Right ventricle myocardium inferior (tissue), 1 donor: Measurements from ENCODE around the gene POTED. TPM values are rescaled to one million over a fixed set of nuclear protein-coding genes. Genes with fewer than 3 reads are reported as not detected.
"Not testable (repeated sequence)": the region's sequence is repeated elsewhere in the genome, so short reads cannot be mapped to it uniquely, and the experiment has no call there.

ENCODE experiments used
- ATAC-seq: fragments of 200-7000 bp; cut with Tn5 transposase; one replicate; pipeline ENCODE4 v1.9.1; 2020; ENCODE audit warnings: mild to moderate bottlenecking, moderate library complexity
- DNase-seq: peaks from one replicate; pipeline ENCODE4 v3.0.0; 2021; ENCODE audit errors: missing footprints
- intact Hi-C: fragments of 100-400 bp; cut with DNase I; formaldehyde crosslinking; loops from one replicate; pipeline ENCODE4 v1.11.0; 2022
- long read RNA-seq: library from polyadenylated mRNA; unstranded; transcript quantifications from one replicate; pipeline ENCODE4 v2.0.0, GENCODE V29; 2021
- microRNA-seq: library from miRNA; unstranded; fragments of <30 nt; microRNA quantifications from one replicate; pipeline ENCODE4 v1.2.0, GENCODE V29; 2020
- total RNA-seq: library from RNA; stranded (reverse); fragmentation: NEBNext Ultra II Directional; extraction: Animal tissue kit (Norgen Biotek cat#: 25700); gene quantifications from one replicate; pipeline ENCODE4 v1.2.1, GENCODE V29; 2021
- donor health status: DM: no; HTN: yes; CAD: no; lungs with severe emphysema.

Gene POTED
- not detected for total RNA-seq
- long read RNA-seq, result 0 reads

DNA sequence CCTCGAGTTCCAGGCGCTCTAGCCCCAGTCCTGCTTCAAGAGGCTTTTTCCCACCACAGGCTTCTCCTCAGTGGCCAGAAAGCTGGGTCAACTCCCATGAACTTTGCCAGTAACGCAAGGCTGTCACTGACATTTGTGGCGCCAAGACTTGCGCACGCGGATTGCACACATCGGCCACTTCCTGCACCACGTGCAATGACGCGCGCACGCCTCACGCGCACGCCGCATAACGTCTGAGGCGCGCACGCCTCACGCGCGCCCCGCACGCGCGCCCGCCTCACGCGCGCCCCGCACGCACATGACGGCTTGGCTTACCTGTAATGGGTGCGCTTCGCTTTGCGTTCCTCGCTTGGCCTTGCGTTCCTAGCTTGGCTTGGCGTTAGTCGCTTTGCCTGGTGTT lies at the start of gene POTED:
Gene POTED (plus strand): TSS at position 301 of the 400 bp plus-strand sequence. CDS start 452 bp downstream, outside the sequence.
- ATAC-seq, intact Hi-C loops, DNase-seq: not testable (repeated sequence)

DNA sequence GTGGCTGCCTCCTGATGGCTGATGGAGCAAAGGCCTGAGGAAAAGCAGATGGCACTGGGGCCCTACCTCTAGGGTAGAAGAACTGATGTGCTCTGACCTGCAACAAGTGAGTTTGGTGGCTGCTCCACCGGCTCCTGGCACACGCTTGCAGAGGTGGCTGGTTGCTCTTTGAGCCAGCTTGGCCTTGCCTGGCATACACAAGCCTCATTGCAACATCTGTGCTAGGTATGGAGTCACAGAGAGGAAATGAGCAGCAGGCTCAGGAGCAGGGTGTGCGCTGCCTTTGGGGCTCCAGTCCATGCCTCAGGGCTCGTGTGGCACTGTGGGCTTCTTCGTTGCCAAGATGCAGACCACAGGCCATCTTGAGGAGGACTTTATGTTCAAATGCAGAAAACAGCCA lies 40.5 kb downstream of the POTED start:
- intact Hi-C loops, result not testable (repeated sequence)

GRCh38 chr21:13651746-13652145 lies 42.2 kb downstream of the POTED start:
- DNase-seq, ATAC-seq: not testable (repeated sequence)

More for the DNA sequence above, 40.5 kb downstream of the POTED start:
- not testable (repeated sequence) for ATAC-seq, DNase-seq

More at GRCh38 chr21:13651746-13652145, 42.2 kb downstream of the POTED start:
- intact Hi-C loops, result not testable (repeated sequence)

Small RNA genes within 50 kb of the gene (microRNA-seq; reads per million reads assigned to microRNA genes)
- gene MIR3118-1, result not detected
